Measurements from ENCODE around the gene GDPD5. TPM values are rescaled to one million over a fixed set of nuclear protein-coding genes. Genes with fewer than 3 reads are reported as not detected.

Gene GDPD5
- total RNA-seq, 1 donor from 2014 or later: 36.6 TPM

- H3K27ac ChIP-seq: no peak overlapping the region
- H3K4me1 ChIP-seq: peaks cover 9% of the 10 kb centered on the region
- H3K4me3 ChIP-seq: no peak overlapping the region
- no peak for DNase-seq (ENCODE audit: extremely low spot score in 2 of 2)
- H3K27me3 ChIP-seq: no peaks in the 10 kb centered on the region
- intact Hi-C loops (cut with DNase I): no loop called here
- no peaks in the 10 kb centered on the region for H3K9me3 ChIP-seq
- no peak for TF ChIP-seq POLR2AphosphoS5 (IDR thresholded peaks at IDR 0.05; ENCODE audit: insufficient read depth in 1 of 2, low read depth in 1 of 2)
- TF ChIP-seq POLR2A (IDR thresholded peaks at IDR 0.05): no peak
- TF ChIP-seq CTCF (IDR thresholded peaks at IDR 0.05): no peak
- no peaks in the 10 kb centered on the region for H3K36me3 ChIP-seq
Measured at GRCh38 chr11:75426720-75427086, 99.0 kb downstream of the GDPD5 start.

GRCh38 chr11:75425422-75425821 is 100.3 kb downstream of the GDPD5 start:
- TF ChIP-seq POLR2AphosphoS5 (IDR thresholded peaks at IDR 0.05; ENCODE audit: insufficient read depth in 1 of 2, low read depth in 1 of 2) (no peak), CTCF (IDR thresholded peaks at IDR 0.05) (no peak), POLR2A (IDR thresholded peaks at IDR 0.05) (no peak)
- Histone ChIP-seq H3K4me1 (peaks cover 1% of the 10 kb centered on the region), H3K27ac (no peak overlapping the region), H3K4me3 (no peak overlapping the region), H3K9me3 (no peaks in the 10 kb centered on the region), H3K36me3 (no peaks in the 10 kb centered on the region), H3K27me3 (no peaks in the 10 kb centered on the region)
- DNase-seq (ENCODE audit: extremely low spot score in 2 of 2): no peak
- intact Hi-C loops (cut with DNase I): no loop called here

- TF ChIP-seq POLR2AphosphoS5 (IDR thresholded peaks at IDR 0.05; ENCODE audit: insufficient read depth in 1 of 2, low read depth in 1 of 2): no peak
- TF ChIP-seq CTCF (IDR thresholded peaks at IDR 0.05): no peak
- no peak for TF ChIP-seq POLR2A (IDR thresholded peaks at IDR 0.05)
- no peaks in the 10 kb centered on the region for H3K9me3 ChIP-seq
- H3K4me3 ChIP-seq: no peak overlapping the region
- H3K27ac ChIP-seq: no peak overlapping the region
- H3K27me3 ChIP-seq: no peaks in the 10 kb centered on the region
- no peaks in the 10 kb centered on the region for H3K4me1 ChIP-seq
- DNase-seq (ENCODE audit: extremely low spot score in 2 of 2): no peak
- intact Hi-C loops (cut with DNase I): no loop called here
- H3K36me3 ChIP-seq: no peaks in the 10 kb centered on the region
Measured at GRCh38 chr11:75424396-75424795, 101.3 kb downstream of the GDPD5 start.

- no peak overlapping the region for H3K27ac ChIP-seq
- TF ChIP-seq POLR2AphosphoS5 (IDR thresholded peaks at IDR 0.05; ENCODE audit: insufficient read depth in 1 of 2, low read depth in 1 of 2): no peak
- TF ChIP-seq CTCF (IDR thresholded peaks at IDR 0.05): no peak
- TF ChIP-seq POLR2A (IDR thresholded peaks at IDR 0.05): no peak
- H3K4me1 ChIP-seq: no peaks in the 10 kb centered on the region
- H3K27me3 ChIP-seq: no peaks in the 10 kb centered on the region
- intact Hi-C loops (cut with DNase I): no loop called here
- no peak for DNase-seq (ENCODE audit: extremely low spot score in 2 of 2)
- no peak overlapping the region for H3K4me3 ChIP-seq
- H3K9me3 ChIP-seq: no peaks in the 10 kb centered on the region
- no peaks in the 10 kb centered on the region for H3K36me3 ChIP-seq
Measured at GRCh38 chr11:75423721-75424120, 102.0 kb downstream of the GDPD5 start.

- H3K9me3 ChIP-seq: no peaks in the 10 kb centered on the region
- H3K27ac ChIP-seq: no peak overlapping the region
- H3K36me3 ChIP-seq: no peaks in the 10 kb centered on the region
- intact Hi-C loops (cut with DNase I): no loop called here
- no peak for TF ChIP-seq CTCF (IDR thresholded peaks at IDR 0.05)
- no peaks in the 10 kb centered on the region for H3K27me3 ChIP-seq
- H3K4me1 ChIP-seq: no peaks in the 10 kb centered on the region
- no peak for DNase-seq (ENCODE audit: extremely low spot score in 2 of 2)
- no peak overlapping the region for H3K4me3 ChIP-seq
Measured at GRCh38 chr11:75422248-75423231, 103.2 kb downstream of the GDPD5 start.

Data from vagina (tissue), 2 donors.